SK-N-MC (cell line): Measurements from ENCODE around the gene TMPRSS3.

Source experiments
- DNase-seq: peaks from one replicate; pipeline ENCODE4 v3.0.0-alpha.2; 2011; ENCODE audit warnings: low read depth, low spot score
- H3K27ac ChIP-seq: fragments of 200-600 bp; sonication (generic); 2 replicates; pipeline ENCODE4 v1.5.1; 2016; ENCODE audit warnings: mixed run types
- H3K36me3 ChIP-seq: fragments of 200-600 bp; sonication (generic); 2 replicates; pipeline ENCODE4 v1.6.1; 2017; ENCODE audit warnings: antibody characterized with exemption, low read length, mixed read lengths; ENCODE audit not compliant: insufficient read depth
- H3K4me3 ChIP-seq: fragments of 200-600 bp; sonication (generic); 2 replicates; pipeline ENCODE4 v1.5.1; 2016
- H3K9ac ChIP-seq: fragments of 200-600 bp; sonication (generic); 2 replicates; pipeline ENCODE4 v1.8.0; 2017; ENCODE audit warnings: mixed run types, mixed read lengths; ENCODE audit not compliant: insufficient read length
- H3K9me3 ChIP-seq: fragments of 200-600 bp; sonication (generic); 2 replicates; pipeline ENCODE4 v1.6.1; 2017; ENCODE audit warnings: low read depth, mild to moderate bottlenecking, antibody characterized with exemption, low read length, moderate library complexity, mixed read lengths
- EZH2 ChIP-seq: fragments of 200-600 bp; sonication (generic); IDR thresholded peaks from one replicate; pipeline ENCODE4 v1.6.1; 2017; ENCODE audit warnings: antibody characterized with exemption
- FOXP2 ChIP-seq: optimal IDR thresholded peaks from 2 replicates; pipeline ENCODE3; 2011; ENCODE audit warnings: mild to moderate bottlenecking, moderate library complexity; ENCODE audit not compliant: insufficient read depth; ENCODE audit errors: extremely low read length, control extremely low read depth
- POLR2AphosphoS5 ChIP-seq: IDR thresholded peaks from 2 replicates; pipeline ENCODE4 v1.6.1; 2012; ENCODE audit warnings: mild to moderate bottlenecking, low read depth, low read length, borderline replicate concordance

TMPRSS3 gene

GRCh38 chr21:42438316-42439205 is 42.7 kb upstream of the TMPRSS3 start:
- TF ChIP-seq EZH2, result no peak
- TF ChIP-seq POLR2AphosphoS5, result no peak
- TF ChIP-seq FOXP2, result no peak
- Histone ChIP-seq H3K9ac (no peak overlapping the region), H3K9me3 (no peaks in the 10 kb centered on the region), H3K27ac (no peak overlapping the region), H3K4me3 (no peak overlapping the region), H3K36me3 (no peaks in the 10 kb centered on the region)
- DNase-seq, result no peak

- Histone ChIP-seq H3K4me3 (no peak overlapping the region), H3K27ac (no peak overlapping the region), H3K36me3 (no peaks in the 10 kb centered on the region), H3K9me3 (peaks cover 4% of the 10 kb centered on the region; the same call in 1 of the 2 replicates), H3K9ac (no peak overlapping the region)
- no peak for DNase-seq
- TF ChIP-seq FOXP2 (no peak), POLR2AphosphoS5 (no peak), EZH2 (no peak)
These were observed 41.9 kb upstream of the TMPRSS3 start for GRCh38 chr21:42437786-42438185.

GRCh38 chr21:42436914-42437313 is 41.1 kb upstream of the TMPRSS3 start:
- Histone ChIP-seq H3K9ac (no peak overlapping the region), H3K9me3 (peaks cover 4% of the 10 kb centered on the region; the same call in 1 of the 2 replicates), H3K4me3 (no peak overlapping the region), H3K36me3 (no peaks in the 10 kb centered on the region), H3K27ac (no peak overlapping the region)
- no peak for DNase-seq
- no peak for TF ChIP-seq POLR2AphosphoS5

- no peak for TF ChIP-seq POLR2AphosphoS5
- no peak for TF ChIP-seq EZH2
- TF ChIP-seq FOXP2, result no peak
- DNase-seq, result no peak
- Histone ChIP-seq H3K27ac (no peak overlapping the region), H3K9me3 (peaks cover 4% of the 10 kb centered on the region; the same call in 1 of the 2 replicates), H3K9ac (no peak overlapping the region), H3K36me3 (no peaks in the 10 kb centered on the region), H3K4me3 (no peak overlapping the region)
These were observed 40.0 kb upstream of the TMPRSS3 start for GRCh38 chr21:42435833-42436232.

- Histone ChIP-seq H3K36me3 (no peaks in the 10 kb centered on the region), H3K9ac (no peak overlapping the region), H3K27ac (no peak overlapping the region), H3K4me3 (no peak overlapping the region), H3K9me3 (peaks cover 4% of the 10 kb centered on the region; the same call in 1 of the 2 replicates)
- no peak for TF ChIP-seq EZH2
- no peak for TF ChIP-seq FOXP2
- no peak for TF ChIP-seq POLR2AphosphoS5
- DNase-seq, result no peak
These were observed 39.5 kb upstream of the TMPRSS3 start for GRCh38 chr21:42435401-42435800.

GRCh38 chr21:42434884-42435283 is 39.0 kb upstream of the TMPRSS3 start:
- no peak overlapping the region for H3K4me3 ChIP-seq
- H3K9me3 ChIP-seq, result peaks cover 4% of the 10 kb centered on the region; the same call in 1 of the 2 replicates

GRCh38 chr21:42433946-42434551 is 38.2 kb upstream of the TMPRSS3 start:
- Histone ChIP-seq H3K4me3 (no peak overlapping the region), H3K36me3 (no peaks in the 10 kb centered on the region), H3K9ac (no peak overlapping the region), H3K9me3 (peaks cover 4% of the 10 kb centered on the region; the same call in 1 of the 2 replicates), H3K27ac (no peak overlapping the region)
- no peak for TF ChIP-seq POLR2AphosphoS5
- TF ChIP-seq FOXP2, result no peak
- no peak for TF ChIP-seq EZH2
- no peak for DNase-seq

More at GRCh38 chr21:42434884-42435283, 39.0 kb upstream of the TMPRSS3 start:
- TF ChIP-seq POLR2AphosphoS5, result no peak
- TF ChIP-seq FOXP2, result no peak
- TF ChIP-seq EZH2, result no peak
- Histone ChIP-seq H3K27ac (no peak overlapping the region), H3K36me3 (no peaks in the 10 kb centered on the region), H3K9ac (no peak overlapping the region)
- DNase-seq, result no peak

GRCh38 chr21:42432695-42433094 is 36.8 kb upstream of the TMPRSS3 start:
- H3K9me3 ChIP-seq, result peaks cover 4% of the 10 kb centered on the region; the same call in 1 of the 2 replicates
- no peaks in the 10 kb centered on the region for H3K36me3 ChIP-seq
- no peak for TF ChIP-seq EZH2
- no peak for TF ChIP-seq POLR2AphosphoS5
- no peak for TF ChIP-seq FOXP2

More at GRCh38 chr21:42432695-42433094, 36.8 kb upstream of the TMPRSS3 start:
- no peak for DNase-seq
- no peak overlapping the region for H3K4me3 ChIP-seq
- no peak overlapping the region for H3K9ac ChIP-seq
- H3K27ac ChIP-seq, result no peak overlapping the region
